ENCODE measurements around the gene SYT13. TPM values are rescaled to one million over a fixed set of nuclear protein-coding genes. Genes with fewer than 3 reads are reported as not detected.

The SYT13 gene
- total RNA-seq, 1 experiment from 2014 or later, result 4.3 TPM

DNA sequence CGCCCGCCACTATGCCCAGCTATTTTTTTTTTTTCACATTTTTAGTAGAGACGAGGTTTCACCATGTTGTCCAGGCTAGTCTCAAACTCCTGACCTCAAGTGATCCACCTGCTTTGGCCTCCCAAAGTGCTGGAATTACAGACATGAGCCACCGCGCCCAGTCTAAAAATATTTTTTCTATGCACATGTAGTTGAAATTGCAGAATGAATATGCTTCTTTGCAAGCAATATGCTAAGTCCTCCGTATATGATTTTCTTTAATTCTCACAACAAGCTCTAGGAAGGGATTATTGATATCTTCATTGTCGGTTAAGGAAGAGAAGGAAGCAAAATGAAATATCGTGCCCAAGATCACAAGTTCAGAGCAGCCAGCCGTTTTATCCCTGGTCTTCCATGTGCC lies 30.1 kb upstream of the SYT13 start:
- Histone ChIP-seq H2BK5ac (ENCODE audit: insufficient read length, low read length) (no peak overlapping the region), H4K5ac (ENCODE audit: insufficient read length, low read depth, low read length) (no peak overlapping the region), H3K4me2 (ENCODE audit: insufficient read depth, insufficient read length, low read length) (no peak overlapping the region), H3K9me3 (ENCODE audit: control insufficient read depth, low read depth, low read length) (no peaks in the 10 kb centered on the region), H3K23ac (ENCODE audit: insufficient read length, low read depth, low read length) (no peak overlapping the region), H3K14ac (ENCODE audit: insufficient read depth, low read length) (no peak overlapping the region), H2BK15ac (ENCODE audit: low read depth, low read length) (no peak overlapping the region), H4K91ac (ENCODE audit: insufficient read length, low read depth, low read length) (no peak overlapping the region), H3K27ac (ENCODE audit: insufficient read length, low read depth, low read length) (no peak overlapping the region), H2BK12ac (ENCODE audit: insufficient read length, low read depth, low read length) (no peak overlapping the region), H3K79me2 (ENCODE audit: insufficient read depth, low read length) (no peaks in the 10 kb centered on the region), H2BK20ac (ENCODE audit: low read depth, low read length, poor library complexity, severe bottlenecking) (no peak overlapping the region), H3K4me1 (ENCODE audit: insufficient read depth, low read length) (no peaks in the 10 kb centered on the region), H4K20me1 (ENCODE audit: control insufficient read depth, insufficient read depth, insufficient read length) (no peaks in the 10 kb centered on the region), H2AK5ac (ENCODE audit: insufficient read length, low read length) (no peak overlapping the region), H2AFZ (ENCODE audit: low read length) (no peak overlapping the region), H3K27me3 (ENCODE audit: insufficient read depth, low read length) (no peaks in the 10 kb centered on the region), H3K56ac (ENCODE audit: insufficient read length, low read depth, low read length) (no peak overlapping the region), H3K4ac (ENCODE audit: low read depth, low read length) (no peak overlapping the region), H3K9ac (ENCODE audit: extremely low read depth, insufficient read length, low read length) (no peak overlapping the region), H3K79me1 (ENCODE audit: insufficient read depth, low read depth, low read length, poor library complexity, severe bottlenecking) (no peaks in the 10 kb centered on the region), H3K23me2 (ENCODE audit: insufficient read length, low read depth, low read length, poor library complexity, severe bottlenecking) (no peaks in the 10 kb centered on the region), H3T11ph (ENCODE audit: low read length) (no peak overlapping the region), H2BK120ac (ENCODE audit: low read depth, low read length, poor library complexity, severe bottlenecking) (no peak overlapping the region), H4K8ac (replicated peaks; ENCODE audit: insufficient read length, low read depth, low read length) (no peak overlapping the region), H3K18ac (ENCODE audit: insufficient read length, low read depth, low read length) (no peak overlapping the region)
- no CpG with 5 or more reads among the region's 9 CpGs for WGBS (ENCODE audit: extremely low coverage, insufficient read length, low lambda C conversion rate)
- H3K4me1 Mint-ChIP-seq, result no peaks in the 10 kb centered on the region; a peak in 1 of 4 replicates
- TF ChIP-seq, protein P1, sequence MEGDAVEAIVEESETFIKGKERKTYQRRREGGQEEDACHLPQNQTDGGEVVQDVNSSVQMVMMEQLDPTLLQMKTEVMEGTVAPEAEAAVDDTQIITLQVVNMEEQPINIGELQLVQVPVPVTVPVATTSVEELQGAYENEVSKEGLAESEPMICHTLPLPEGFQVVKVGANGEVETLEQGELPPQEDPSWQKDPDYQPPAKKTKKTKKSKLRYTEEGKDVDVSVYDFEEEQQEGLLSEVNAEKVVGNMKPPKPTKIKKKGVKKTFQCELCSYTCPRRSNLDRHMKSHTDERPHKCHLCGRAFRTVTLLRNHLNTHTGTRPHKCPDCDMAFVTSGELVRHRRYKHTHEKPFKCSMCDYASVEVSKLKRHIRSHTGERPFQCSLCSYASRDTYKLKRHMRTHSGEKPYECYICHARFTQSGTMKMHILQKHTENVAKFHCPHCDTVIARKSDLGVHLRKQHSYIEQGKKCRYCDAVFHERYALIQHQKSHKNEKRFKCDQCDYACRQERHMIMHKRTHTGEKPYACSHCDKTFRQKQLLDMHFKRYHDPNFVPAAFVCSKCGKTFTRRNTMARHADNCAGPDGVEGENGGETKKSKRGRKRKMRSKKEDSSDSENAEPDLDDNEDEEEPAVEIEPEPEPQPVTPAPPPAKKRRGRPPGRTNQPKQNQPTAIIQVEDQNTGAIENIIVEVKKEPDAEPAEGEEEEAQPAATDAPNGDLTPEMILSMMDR (conservative IDR thresholded peaks at IDR 0.05), result no peak
- H3K36me3 Mint-ChIP-seq (ENCODE audit: insufficient read depth in 1 of 3, low read depth in 3 of 3), result no peaks in the 10 kb centered on the region
- no peak overlapping the region for H3K4me3 Mint-ChIP-seq
- H3K9me3 Mint-ChIP-seq, result no peaks in the 10 kb centered on the region
- no peak overlapping the region for H3K27ac Mint-ChIP-seq
- H3K27me3 Mint-ChIP-seq (ENCODE audit: low read depth), result peaks cover 30% of the 10 kb centered on the region
- no peak for DNase-seq
